ENCODE measurements around the gene FLNB.
A peak's percentile ranks its signal among the peaks of the same experiment; 100 is the strongest.

Gene FLNB

GRCh38 chr3:58008141-58009025 lies at the start of gene FLNB:
TSS of gene FLNB (plus strand) at chr3:58008422. CDS start at chr3:58008565, 143 bp downstream.
- Mint-ChIP-seq H3K36me3 (no peaks in the 10 kb centered on the region), H3K27ac (peak within 1 kb of the TSS; percentile 81)

GRCh38 chr3:57958642-57959422 lies 49.4 kb upstream of the FLNB start:
- Mint-ChIP-seq H3K4me1 (ENCODE audit: low read depth) (peaks cover 3% of the 10 kb centered on the region), H3K4me3 (no peak overlapping the region), H3K27me3 (no peaks in the 10 kb centered on the region), H3K27ac (no peak overlapping the region), H3K36me3 (no peaks in the 10 kb centered on the region), H3K9me3 (ENCODE audit: low read depth) (no peaks in the 10 kb centered on the region)

More at GRCh38 chr3:58008141-58009025, at the start of gene FLNB:
- no peaks in the 10 kb centered on the region for H3K27me3 Mint-ChIP-seq
- H3K4me1 Mint-ChIP-seq (ENCODE audit: low read depth), result peaks cover 42% of the 10 kb centered on the region
- no peaks in the 10 kb centered on the region for H3K9me3 Mint-ChIP-seq (ENCODE audit: low read depth)
- H3K4me3 Mint-ChIP-seq, result peak within 1 kb of the TSS; percentile 93

DNA sequence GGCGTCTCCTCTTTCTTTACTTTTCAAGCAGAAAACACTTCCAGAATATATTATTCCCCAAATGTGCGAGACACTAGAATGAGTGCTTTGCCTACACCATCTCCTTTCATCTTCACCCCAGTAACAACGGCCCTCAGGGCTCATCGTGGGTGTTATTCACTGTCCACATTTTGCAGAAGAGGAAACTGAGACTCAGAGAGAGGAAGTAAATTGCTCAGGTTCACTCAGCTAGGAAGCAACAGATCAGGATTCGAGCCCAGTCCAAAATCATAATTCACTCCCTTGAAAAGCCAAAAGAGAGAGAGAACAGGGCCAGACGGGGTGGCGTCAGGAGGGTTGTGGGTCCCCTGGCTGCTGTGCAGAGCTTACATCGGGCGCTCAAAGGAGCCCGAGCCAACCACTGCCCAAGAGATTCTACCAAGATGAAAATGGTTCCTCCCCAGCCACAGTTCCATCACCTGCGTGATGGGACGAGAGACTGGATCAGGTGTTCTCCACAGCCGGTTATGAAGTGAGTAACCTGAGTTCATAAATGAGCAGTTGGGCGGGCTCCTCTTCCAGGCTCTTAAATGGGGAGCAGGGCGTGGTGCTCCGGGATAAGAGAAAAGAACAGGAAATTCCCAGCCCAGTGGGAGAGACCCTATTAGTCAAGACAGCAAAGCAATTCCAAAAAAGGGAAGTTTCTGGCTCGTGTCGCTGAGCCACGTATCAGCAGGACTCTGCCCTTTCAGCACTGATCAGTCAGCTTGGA lies 48.6 kb upstream of the FLNB start:
- H3K27ac Mint-ChIP-seq, result no peak overlapping the region

DNA sequence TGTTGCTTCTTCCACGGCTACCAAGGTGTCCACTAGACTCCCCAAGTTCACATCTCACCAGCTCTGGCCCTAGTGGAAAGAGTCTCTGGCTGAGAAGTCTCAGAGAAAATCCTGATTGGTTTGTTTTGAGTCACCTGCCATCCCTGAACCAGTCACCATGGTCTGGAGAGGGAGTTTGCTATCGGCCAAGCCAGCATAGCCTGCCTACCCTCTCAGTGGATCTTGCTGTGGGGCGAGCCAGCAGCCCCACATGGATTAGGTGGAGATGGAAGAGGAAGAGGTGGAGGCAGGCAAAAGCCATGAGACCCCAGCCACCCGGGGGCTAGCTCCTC lies 48.1 kb upstream of the FLNB start:
- H3K27ac Mint-ChIP-seq, result no peak overlapping the region
- H3K4me1 Mint-ChIP-seq (ENCODE audit: low read depth), result peaks cover 3% of the 10 kb centered on the region
- H3K36me3 Mint-ChIP-seq, result no peaks in the 10 kb centered on the region
- no peaks in the 10 kb centered on the region for H3K9me3 Mint-ChIP-seq (ENCODE audit: low read depth)
- H3K27me3 Mint-ChIP-seq, result no peaks in the 10 kb centered on the region
- no peak overlapping the region for H3K4me3 Mint-ChIP-seq

More for the DNA sequence above, 48.6 kb upstream of the FLNB start:
- Mint-ChIP-seq H3K9me3 (ENCODE audit: low read depth) (no peaks in the 10 kb centered on the region), H3K4me3 (no peak overlapping the region), H3K4me1 (ENCODE audit: low read depth) (peaks cover 3% of the 10 kb centered on the region), H3K36me3 (no peaks in the 10 kb centered on the region), H3K27me3 (no peaks in the 10 kb centered on the region)

DNA sequence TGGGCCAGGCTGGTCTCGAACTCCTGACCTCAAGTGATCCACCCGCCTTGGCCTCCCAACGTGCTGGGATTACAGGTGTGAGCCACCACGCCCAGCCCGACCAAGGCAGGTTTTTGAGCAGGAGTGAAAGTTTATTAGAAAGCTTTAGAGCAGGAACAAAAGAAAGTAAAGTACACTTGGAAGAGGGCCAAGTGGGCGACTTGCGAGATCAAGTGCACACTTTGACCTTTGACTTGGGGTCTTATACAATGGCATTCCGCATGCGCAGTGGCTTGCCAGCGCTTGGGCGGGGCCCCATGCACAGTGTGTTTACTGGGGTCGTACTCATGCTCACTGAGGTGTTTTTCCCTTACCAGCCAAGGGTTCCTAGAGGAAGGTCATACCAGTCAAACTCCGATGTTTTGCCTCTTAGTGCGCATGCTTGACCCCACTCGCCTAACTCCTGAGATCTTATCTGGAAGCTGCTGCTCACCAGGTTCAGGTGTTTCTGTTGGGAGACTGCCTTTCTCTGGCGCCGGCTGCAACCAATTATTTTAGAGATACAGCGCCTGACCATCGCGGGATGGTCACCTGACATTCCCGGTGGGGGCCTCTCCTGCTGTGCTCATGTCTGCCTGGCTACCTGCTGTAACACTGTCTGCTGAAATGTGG lies 46.9 kb upstream of the FLNB start:
- Mint-ChIP-seq H3K36me3 (no peaks in the 10 kb centered on the region), H3K27ac (no peak overlapping the region), H3K27me3 (no peaks in the 10 kb centered on the region), H3K9me3 (ENCODE audit: low read depth) (no peaks in the 10 kb centered on the region), H3K4me3 (no peak overlapping the region), H3K4me1 (ENCODE audit: low read depth) (peaks cover 3% of the 10 kb centered on the region)

GRCh38 chr3:57961828-57962447 lies 46.3 kb upstream of the FLNB start:
- Mint-ChIP-seq H3K27me3 (no peaks in the 10 kb centered on the region), H3K27ac (no peak overlapping the region), H3K36me3 (no peaks in the 10 kb centered on the region), H3K9me3 (ENCODE audit: low read depth) (no peaks in the 10 kb centered on the region), H3K4me1 (ENCODE audit: low read depth) (peaks cover 3% of the 10 kb centered on the region), H3K4me3 (no peak overlapping the region)

- H3K9me3 Mint-ChIP-seq (ENCODE audit: low read depth), result no peaks in the 10 kb centered on the region
These were observed 45.8 kb upstream of the FLNB start for GRCh38 chr3:57962448-57962834.

GRCh38 chr3:57963811-57964346 lies 44.3 kb upstream of the FLNB start:
- Mint-ChIP-seq H3K9me3 (ENCODE audit: low read depth) (no peaks in the 10 kb centered on the region), H3K4me3 (no peak overlapping the region), H3K27ac (no peak overlapping the region), H3K4me1 (ENCODE audit: low read depth) (peaks cover 12% of the 10 kb centered on the region), H3K36me3 (no peaks in the 10 kb centered on the region), H3K27me3 (no peaks in the 10 kb centered on the region)

More at GRCh38 chr3:57962448-57962834, 45.8 kb upstream of the FLNB start:
- H3K36me3 Mint-ChIP-seq, result no peaks in the 10 kb centered on the region
- no peak overlapping the region for H3K4me3 Mint-ChIP-seq
- no peaks in the 10 kb centered on the region for H3K27me3 Mint-ChIP-seq
- H3K27ac Mint-ChIP-seq, result no peak overlapping the region
- H3K4me1 Mint-ChIP-seq (ENCODE audit: low read depth), result peaks cover 7% of the 10 kb centered on the region

DNA sequence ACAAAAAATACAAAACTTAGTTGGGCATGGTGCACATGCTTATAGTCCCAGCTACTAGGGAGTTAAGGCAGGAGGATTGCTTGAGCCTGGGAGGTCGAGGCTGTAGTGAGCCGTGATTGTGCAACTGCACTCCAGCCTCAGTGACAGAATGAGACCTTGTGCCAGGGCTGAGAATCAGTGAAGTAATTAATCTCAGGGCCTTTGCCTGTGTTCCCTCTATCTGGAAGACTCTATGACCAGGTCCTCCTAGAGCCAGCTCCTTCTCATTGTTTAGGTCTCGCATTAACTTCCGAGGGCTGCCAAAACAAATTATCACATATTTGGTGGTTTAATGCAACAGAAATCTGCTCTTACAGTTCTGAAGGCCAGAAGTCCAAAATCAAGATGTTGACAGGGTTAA lies 41.4 kb upstream of the FLNB start:
- Mint-ChIP-seq H3K9me3 (ENCODE audit: low read depth) (no peaks in the 10 kb centered on the region), H3K4me3 (no peak overlapping the region), H3K27me3 (no peaks in the 10 kb centered on the region), H3K27ac (no peak overlapping the region), H3K4me1 (ENCODE audit: low read depth) (peaks cover 9% of the 10 kb centered on the region), H3K36me3 (no peaks in the 10 kb centered on the region)

DNA sequence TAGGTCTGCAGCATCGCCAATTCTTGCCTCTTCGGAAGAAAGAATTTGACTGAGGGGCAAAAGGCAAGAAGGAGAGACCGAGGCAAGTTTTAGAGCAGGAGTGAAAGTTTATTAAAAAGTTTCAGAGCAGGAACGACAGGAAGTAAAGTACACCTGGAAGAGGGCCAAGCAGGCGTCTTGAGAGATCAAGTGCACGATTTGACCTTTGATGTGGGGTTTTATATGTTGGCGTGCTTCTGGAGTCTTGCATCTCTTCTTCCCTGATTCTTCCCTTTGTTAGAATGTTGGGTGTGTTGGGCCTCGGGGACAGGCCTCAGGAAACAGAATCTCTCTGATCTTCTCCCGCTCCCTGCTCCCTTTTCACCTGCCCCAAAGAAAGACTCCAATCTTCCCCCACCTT lies 40.6 kb upstream of the FLNB start:
- no peaks in the 10 kb centered on the region for H3K27me3 Mint-ChIP-seq
- peaks cover 9% of the 10 kb centered on the region for H3K4me1 Mint-ChIP-seq (ENCODE audit: low read depth)
- H3K4me3 Mint-ChIP-seq, result no peak overlapping the region
- H3K27ac Mint-ChIP-seq, result no peak overlapping the region
- no peaks in the 10 kb centered on the region for H3K9me3 Mint-ChIP-seq (ENCODE audit: low read depth)
- H3K36me3 Mint-ChIP-seq, result no peaks in the 10 kb centered on the region

GRCh38 chr3:57968501-57968900 lies 39.7 kb upstream of the FLNB start:
- Mint-ChIP-seq H3K9me3 (ENCODE audit: low read depth) (no peaks in the 10 kb centered on the region), H3K36me3 (no peaks in the 10 kb centered on the region), H3K27me3 (no peaks in the 10 kb centered on the region), H3K4me1 (ENCODE audit: low read depth) (peaks cover 9% of the 10 kb centered on the region), H3K27ac (no peak overlapping the region), H3K4me3 (no peak overlapping the region)

DNA sequence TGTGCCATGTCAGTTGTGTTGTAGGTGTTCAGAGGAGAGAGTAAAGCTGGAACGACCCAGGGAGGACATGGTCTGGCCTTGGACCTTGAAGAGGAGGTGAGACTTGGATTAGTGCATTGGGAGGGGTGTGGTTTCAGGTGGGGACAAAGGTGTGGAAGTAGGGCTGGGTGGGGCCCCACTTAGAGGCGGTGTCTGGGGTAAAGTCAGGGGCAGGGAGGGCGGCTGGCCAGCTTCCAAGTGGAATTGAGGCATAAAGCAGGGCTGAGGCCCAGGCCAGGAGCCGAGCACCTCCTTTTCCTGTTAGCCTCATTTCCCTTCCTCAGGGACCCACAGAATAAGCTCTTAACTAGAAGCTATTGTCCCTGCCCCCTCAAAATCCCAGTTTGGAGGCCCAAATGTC lies 36.2 kb upstream of the FLNB start:
- Mint-ChIP-seq H3K9me3 (ENCODE audit: low read depth) (no peaks in the 10 kb centered on the region), H3K27me3 (no peaks in the 10 kb centered on the region), H3K4me3 (no peak overlapping the region), H3K4me1 (ENCODE audit: low read depth) (peaks cover 9% of the 10 kb centered on the region), H3K36me3 (no peaks in the 10 kb centered on the region), H3K27ac (no peak overlapping the region)

- Mint-ChIP-seq H3K36me3 (no peaks in the 10 kb centered on the region), H3K4me1 (ENCODE audit: low read depth) (peaks cover 3% of the 10 kb centered on the region), H3K27me3 (no peaks in the 10 kb centered on the region), H3K27ac (no peak overlapping the region), H3K9me3 (ENCODE audit: low read depth) (no peaks in the 10 kb centered on the region), H3K4me3 (no peak overlapping the region)
These were observed 35.6 kb upstream of the FLNB start for GRCh38 chr3:57972531-57973111.

All from activated naive CD8-positive, alpha-beta T cell (primary cell).